RWPE1 (cell line): ENCODE data around the gene CUX1.

Source experiments
- CTCF ChIA-PET: fragments of 350-600 bp; sonication (Branson Sonifier 250); formaldehyde crosslinking; extraction: SDS; loops from one replicate; lab custom pipeline; 2021; lab: Yijun Ruan, JAX
- POLR2A ChIA-PET: fragments of 400-600 bp; formaldehyde crosslinking; extraction: SDS; loops from one replicate; lab custom pipeline; 2020; ENCODE audit warnings: antibody characterized with exemption; ENCODE audit not compliant: low non-redundant PET; lab: Yijun Ruan, JAX
- DNase-seq: peaks from one replicate; pipeline ENCODE4 v3.0.0; 2012; ENCODE audit warnings: low spot score
- H3K27ac ChIP-seq: fragments of 450-650 bp; 2 replicates; pipeline ENCODE4 v1.5.1; 2017
- TF ChIP-seq, protein P1 (sequence below): fragments of 450-650 bp; conservative IDR thresholded peaks from 2 replicates; pipeline ENCODE4 v1.5.1; 2017; ENCODE audit warnings: low read depth, mild to moderate bottlenecking

Gene CUX1

DNA sequence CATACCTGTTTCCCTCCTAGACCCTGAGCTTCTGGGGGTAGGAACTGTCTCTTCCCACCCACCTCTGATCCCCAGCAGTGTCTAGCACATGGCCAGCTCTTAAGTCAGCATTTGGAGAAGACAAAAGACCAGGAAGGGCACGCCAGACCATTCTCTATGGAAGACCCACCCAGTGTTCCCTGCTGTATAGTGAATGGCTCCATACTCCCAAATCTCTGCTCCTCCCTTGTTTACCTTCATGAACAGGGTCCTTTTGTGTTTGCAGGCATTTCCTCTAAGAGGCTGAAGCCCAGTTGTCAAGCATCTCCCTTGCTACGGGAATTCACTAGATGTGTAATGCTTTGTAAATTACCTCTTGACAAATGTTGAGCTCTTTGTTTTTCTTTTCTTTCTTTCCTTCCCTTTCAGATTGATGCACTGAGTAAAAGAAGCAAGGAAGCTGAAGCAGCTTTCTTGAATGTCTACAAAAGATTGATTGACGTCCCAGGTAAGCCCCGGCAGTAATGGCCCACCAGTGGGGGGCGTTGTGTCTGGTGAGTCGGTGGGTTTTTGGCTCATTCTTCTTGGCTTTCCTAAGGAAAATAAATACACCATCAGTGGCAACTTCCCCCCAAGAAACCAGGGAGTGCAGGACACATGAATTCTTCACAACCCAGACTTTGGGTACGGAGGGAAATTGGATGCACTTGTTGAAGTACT, 252.7 kb downstream of the CUX1 start:
- TF ChIP-seq, protein P1, sequence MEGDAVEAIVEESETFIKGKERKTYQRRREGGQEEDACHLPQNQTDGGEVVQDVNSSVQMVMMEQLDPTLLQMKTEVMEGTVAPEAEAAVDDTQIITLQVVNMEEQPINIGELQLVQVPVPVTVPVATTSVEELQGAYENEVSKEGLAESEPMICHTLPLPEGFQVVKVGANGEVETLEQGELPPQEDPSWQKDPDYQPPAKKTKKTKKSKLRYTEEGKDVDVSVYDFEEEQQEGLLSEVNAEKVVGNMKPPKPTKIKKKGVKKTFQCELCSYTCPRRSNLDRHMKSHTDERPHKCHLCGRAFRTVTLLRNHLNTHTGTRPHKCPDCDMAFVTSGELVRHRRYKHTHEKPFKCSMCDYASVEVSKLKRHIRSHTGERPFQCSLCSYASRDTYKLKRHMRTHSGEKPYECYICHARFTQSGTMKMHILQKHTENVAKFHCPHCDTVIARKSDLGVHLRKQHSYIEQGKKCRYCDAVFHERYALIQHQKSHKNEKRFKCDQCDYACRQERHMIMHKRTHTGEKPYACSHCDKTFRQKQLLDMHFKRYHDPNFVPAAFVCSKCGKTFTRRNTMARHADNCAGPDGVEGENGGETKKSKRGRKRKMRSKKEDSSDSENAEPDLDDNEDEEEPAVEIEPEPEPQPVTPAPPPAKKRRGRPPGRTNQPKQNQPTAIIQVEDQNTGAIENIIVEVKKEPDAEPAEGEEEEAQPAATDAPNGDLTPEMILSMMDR: no peak
- POLR2A ChIA-PET: no interaction called here
- no peak overlapping the region for H3K27ac ChIP-seq
- DNase-seq: no peak
- CTCF ChIA-PET: no interaction called here

DNA sequence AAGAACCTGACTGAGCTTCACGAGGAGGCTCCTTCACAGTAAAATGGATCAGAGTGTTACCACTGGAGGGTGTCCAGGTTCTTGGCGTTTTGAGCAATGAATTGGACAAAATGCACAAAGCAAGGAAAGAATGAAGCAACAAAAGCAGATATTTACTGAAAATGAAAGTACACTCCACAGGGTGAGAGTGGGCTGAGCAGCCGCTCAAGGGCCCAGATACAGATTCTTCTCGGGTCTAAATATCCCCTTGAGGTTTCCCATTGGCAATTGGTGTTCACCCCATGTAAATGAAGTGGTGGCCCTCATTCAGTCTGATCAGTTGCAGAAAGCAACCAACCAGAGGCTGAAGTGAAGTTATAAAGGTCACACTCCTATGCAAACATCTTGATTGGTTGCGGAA, 254.6 kb downstream of the CUX1 start:
- CTCF ChIA-PET: no interaction called here
- no peak overlapping the region for H3K27ac ChIP-seq
- DNase-seq: no peak
- POLR2A ChIA-PET: no interaction called here
- TF ChIP-seq, protein P1: no peak

- ChIA-PET POLR2A (interaction anchor here (0.7 kb wide), 1 partner anchor 130 kb away, joined by 7 read pairs; no protein-coding TSS in a partner anchor), CTCF (no interaction called here)
- no peak overlapping the region for H3K27ac ChIP-seq
- no peak for DNase-seq
- TF ChIP-seq, protein P1: no peak
These were observed 255.3 kb downstream of the CUX1 start for GRCh38 chr7:102072636-102073209.

DNA sequence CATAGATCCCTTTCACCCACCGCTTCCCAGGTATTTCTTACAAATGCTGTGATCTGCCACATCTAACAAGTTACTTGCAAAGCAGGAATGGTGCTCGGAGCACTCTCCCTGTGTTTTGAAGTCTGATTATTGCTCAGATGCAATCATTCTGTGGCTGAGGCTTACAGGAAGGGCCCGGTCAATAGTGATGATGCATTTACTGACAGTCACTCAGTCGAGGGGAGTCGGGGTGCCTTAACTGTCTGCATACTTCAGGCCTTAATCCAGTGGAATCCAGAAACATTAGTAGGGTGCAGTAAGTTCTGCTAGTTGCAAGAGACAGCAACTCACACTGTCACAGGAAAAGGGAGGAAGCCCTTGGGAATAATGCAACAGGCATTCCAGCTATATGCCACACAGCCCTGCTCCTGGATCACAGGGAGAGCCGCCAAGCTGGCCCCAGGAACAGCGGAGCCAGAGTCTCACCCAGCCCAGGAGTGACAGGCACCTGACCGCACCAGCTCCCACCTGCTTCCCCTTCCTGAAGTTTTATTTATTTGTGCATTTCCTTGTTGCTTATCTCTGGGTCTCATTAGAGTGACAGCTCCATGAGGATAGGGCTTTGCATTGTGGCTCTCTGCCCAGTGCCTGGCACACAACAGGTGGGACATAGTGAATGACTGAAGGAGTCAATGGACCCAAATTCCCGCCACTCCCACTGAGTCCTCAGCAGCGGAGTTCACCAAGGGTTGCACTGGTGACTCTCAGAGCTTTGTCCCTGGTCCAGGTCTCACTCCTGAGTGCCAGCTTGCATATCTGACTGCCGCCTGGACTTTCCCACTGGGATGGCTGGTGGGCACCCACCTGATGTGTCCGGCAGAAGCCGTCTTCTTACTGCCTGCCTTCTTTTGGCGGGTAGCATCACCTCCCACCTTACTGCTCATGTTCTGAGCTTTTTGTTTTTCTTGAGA, 256.8 kb downstream of the CUX1 start:
- POLR2A ChIA-PET: interaction anchor here (0.7 kb wide), 1 partner anchor 10 kb away, joined by 3 read pairs; no protein-coding TSS in a partner anchor
- DNase-seq: no peak
- TF ChIP-seq, protein P1: no peak
- H3K27ac ChIP-seq: no peak overlapping the region
- CTCF ChIA-PET: interaction anchor here (0.5 kb wide), 1 partner anchor 71 kb away, joined by 3 read pairs; no protein-coding TSS in a partner anchor

DNA sequence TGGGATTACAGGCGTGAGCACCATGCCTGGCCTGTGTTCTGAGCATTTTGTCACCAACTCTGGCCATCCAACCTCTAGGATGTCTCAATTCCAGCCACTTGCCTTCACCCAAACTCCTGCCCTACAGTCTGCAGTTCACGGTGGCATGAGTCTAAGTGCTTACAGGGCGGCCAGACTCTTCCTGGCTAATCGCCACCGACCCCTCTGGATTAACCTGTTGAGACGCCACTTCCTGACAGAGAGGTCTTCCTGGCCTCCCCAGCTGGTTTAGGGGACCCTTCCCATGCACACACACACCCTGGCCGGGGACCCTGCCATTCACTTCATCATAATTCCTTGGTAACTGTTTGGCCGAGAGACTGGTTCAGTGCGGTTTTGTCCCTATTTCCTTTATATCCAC, 257.7 kb downstream of the CUX1 start:
- TF ChIP-seq, protein P1: no peak
- POLR2A ChIA-PET: no interaction called here
- DNase-seq: no peak
- CTCF ChIA-PET: interaction anchor here (0.5 kb wide), 1 partner anchor 70 kb away, joined by 3 read pairs; no protein-coding TSS in a partner anchor
- no peak overlapping the region for H3K27ac ChIP-seq

DNA sequence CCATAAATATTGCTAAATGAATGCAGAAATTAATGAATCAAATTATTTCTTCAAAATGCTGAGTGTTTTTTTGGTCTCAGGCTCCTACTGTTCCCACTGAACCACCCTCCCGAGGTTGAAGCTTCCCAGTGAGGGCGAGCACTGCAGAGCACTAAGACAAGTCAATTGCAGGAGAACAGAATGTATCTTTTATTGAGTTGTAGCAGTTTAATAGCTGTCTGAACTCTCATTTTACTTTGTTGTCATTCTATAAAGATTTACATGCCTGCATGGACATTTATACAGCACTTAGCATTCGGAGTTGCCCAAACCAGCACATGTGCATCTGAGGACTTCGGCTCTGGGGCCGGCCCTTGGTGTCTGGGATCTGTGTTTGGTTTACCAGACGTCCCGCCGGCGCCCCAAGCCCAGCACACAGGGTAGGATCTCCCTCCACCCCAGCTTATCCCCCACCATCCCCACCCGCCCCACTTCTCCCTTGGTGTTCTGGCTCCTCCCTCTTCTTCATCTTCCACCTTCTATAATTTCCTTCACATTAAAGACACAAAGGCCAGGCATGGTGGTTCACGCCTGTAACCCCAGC, 258.2 kb downstream of the CUX1 start:
- POLR2A ChIA-PET: no interaction called here
- CTCF ChIA-PET: no interaction called here
- DNase-seq: no peak
- TF ChIP-seq, protein P1: no peak
- no peak overlapping the region for H3K27ac ChIP-seq
